Panc1 (cell line): ENCODE data around the gene PLEKHA7. TPM values are rescaled to one million over a fixed set of nuclear protein-coding genes. Genes with fewer than 3 reads are reported as not detected.
"Not testable (repeated sequence)": the region's sequence is repeated elsewhere in the genome, so short reads cannot be mapped to it uniquely, and the experiment has no call there.

Experiments used
- ATAC-seq: fragments of 200-7000 bp; cut with Tn5 transposase; 2 replicates; pipeline ENCODE4 v1.9.1; 2020; ENCODE audit warnings: mild to moderate bottlenecking, moderate library complexity
- BruUV-seq: library from RNA; stranded (reverse); fragments of 400-500 nt; replicated peaks from 2 replicates; lab custom pipeline; 2021; lab: Mats Ljungman, UMichigan
- CTCF ChIA-PET: fragments of 300-600 bp; sonication (Branson Sonifier 250); formaldehyde crosslinking; loops from one replicate; lab custom pipeline; 2022; ENCODE audit warnings: antibody characterized with exemption; lab: Charles Lee
- POLR2A ChIA-PET: fragments of 300-600 bp; sonication (Branson Sonifier 250); formaldehyde crosslinking; loops from one replicate; lab custom pipeline; 2022; ENCODE audit warnings: antibody characterized with exemption; lab: Charles Lee
- DNase-seq: peaks from one replicate; pipeline ENCODE4 v3.0.0-alpha.2; 2010; ENCODE audit warnings: low read depth, low spot score
- H3K27ac ChIP-seq: 2 replicates; pipeline ENCODE4 v1.5.1; 2011; ENCODE audit warnings: mild to moderate bottlenecking, low read length, inconsistent platforms
- H3K27me3 ChIP-seq: fragments of 200-500 bp; sonication (Bioruptor generic); 2 replicates; pipeline ENCODE4 v1.6.0; 2014; ENCODE audit warnings: low read length, inconsistent platforms; ENCODE audit not compliant: control insufficient read depth, insufficient read depth
- H3K36me3 ChIP-seq: fragments of 200-500 bp; sonication (Bioruptor generic); 2 replicates; pipeline ENCODE4 v1.5.1; 2014; ENCODE audit warnings: inconsistent platforms, mild to moderate bottlenecking, low read length, moderate library complexity; ENCODE audit not compliant: control insufficient read depth, insufficient read depth
- H3K4me1 ChIP-seq: 2 replicates; pipeline ENCODE4 v1.5.1; 2011; ENCODE audit warnings: inconsistent platforms, mild to moderate bottlenecking, low read length, moderate library complexity; ENCODE audit not compliant: control insufficient read depth, insufficient read depth
- H3K4me3 ChIP-seq, 2 experiments: 2 replicates each; pipeline ENCODE4 v1.5.1; 2011 to 2012; ENCODE audit warnings: low read depth in 2 of 2, low read length in 2 of 2, mild to moderate bottlenecking in 2 of 2, inconsistent platforms in 1 of 2, moderate library complexity in 1 of 2
- H3K9me3 ChIP-seq: fragments of 200-500 bp; sonication (Bioruptor generic); 2 replicates; pipeline ENCODE4 v1.5.1; 2014; ENCODE audit warnings: low read depth, mild to moderate bottlenecking, inconsistent platforms, low read length, moderate library complexity; ENCODE audit not compliant: control insufficient read depth, insufficient read depth
- POLR2AphosphoS5 ChIP-seq: IDR thresholded peaks from 2 replicates; pipeline ENCODE4 v1.6.1; 2012; ENCODE audit warnings: mild to moderate bottlenecking, low read depth, low read length, moderate library complexity
- SIN3A ChIP-seq: IDR thresholded peaks from 2 replicates; pipeline ENCODE4 v1.6.1; 2012; ENCODE audit warnings: low read depth, mild to moderate bottlenecking, low read length, moderate library complexity, borderline replicate concordance; ENCODE audit not compliant: insufficient read depth
- TCF7L2 ChIP-seq: IDR thresholded peaks from 2 replicates; pipeline ENCODE4 v1.6.1; 2011; ENCODE audit warnings: mild to moderate bottlenecking, low read depth, low read length, inconsistent platforms
- in situ Hi-C: cut with HindIII; loops from 2 replicates; pipeline ENCODE4 v1.10.0; 2016; ENCODE audit warnings: low sequenced_read_pairs, low pct_unique_long_range_greater_than_20kb
- intact Hi-C: fragments of 100-400 bp; cut with micrococcal nuclease; formaldehyde crosslinking; loops from one replicate; pipeline ENCODE4 v1.10.0; 2022; ENCODE audit not compliant: unreplicated experiment
- total RNA-seq: library from RNA; stranded (reverse); gene quantifications from one replicate; pipeline ENCODE4 v1.2.1, GENCODE V29; 2021; ENCODE audit not compliant: unreplicated experiment
- TF ChIP-seq, protein P1 (sequence below), 2 experiments: IDR thresholded peaks; 2 replicates each; pipeline ENCODE4 v1.6.1; 2011 to 2012; ENCODE audit warnings: low read depth in 2 of 2, control low read depth in 1 of 2, low read length in 1 of 2, mild to moderate bottlenecking in 1 of 2, moderate library complexity in 1 of 2; ENCODE audit not compliant: insufficient read depth in 1 of 2
- TF ChIP-seq, protein P2 (sequence below): fragments of 450-650 bp; IDR thresholded peaks from 2 replicates; pipeline ENCODE4 v1.5.1; 2017; ENCODE audit warnings: mild to moderate bottlenecking

PLEKHA7 gene
- total RNA-seq, 1 experiment from 2014 or later = 11.6 TPM

GRCh38 chr11:16963316-16963876, 50.8 kb downstream of the PLEKHA7 start:
- TF ChIP-seq TCF7L2 (no peak), POLR2AphosphoS5 (no peak)
- TF ChIP-seq, protein P1, sequence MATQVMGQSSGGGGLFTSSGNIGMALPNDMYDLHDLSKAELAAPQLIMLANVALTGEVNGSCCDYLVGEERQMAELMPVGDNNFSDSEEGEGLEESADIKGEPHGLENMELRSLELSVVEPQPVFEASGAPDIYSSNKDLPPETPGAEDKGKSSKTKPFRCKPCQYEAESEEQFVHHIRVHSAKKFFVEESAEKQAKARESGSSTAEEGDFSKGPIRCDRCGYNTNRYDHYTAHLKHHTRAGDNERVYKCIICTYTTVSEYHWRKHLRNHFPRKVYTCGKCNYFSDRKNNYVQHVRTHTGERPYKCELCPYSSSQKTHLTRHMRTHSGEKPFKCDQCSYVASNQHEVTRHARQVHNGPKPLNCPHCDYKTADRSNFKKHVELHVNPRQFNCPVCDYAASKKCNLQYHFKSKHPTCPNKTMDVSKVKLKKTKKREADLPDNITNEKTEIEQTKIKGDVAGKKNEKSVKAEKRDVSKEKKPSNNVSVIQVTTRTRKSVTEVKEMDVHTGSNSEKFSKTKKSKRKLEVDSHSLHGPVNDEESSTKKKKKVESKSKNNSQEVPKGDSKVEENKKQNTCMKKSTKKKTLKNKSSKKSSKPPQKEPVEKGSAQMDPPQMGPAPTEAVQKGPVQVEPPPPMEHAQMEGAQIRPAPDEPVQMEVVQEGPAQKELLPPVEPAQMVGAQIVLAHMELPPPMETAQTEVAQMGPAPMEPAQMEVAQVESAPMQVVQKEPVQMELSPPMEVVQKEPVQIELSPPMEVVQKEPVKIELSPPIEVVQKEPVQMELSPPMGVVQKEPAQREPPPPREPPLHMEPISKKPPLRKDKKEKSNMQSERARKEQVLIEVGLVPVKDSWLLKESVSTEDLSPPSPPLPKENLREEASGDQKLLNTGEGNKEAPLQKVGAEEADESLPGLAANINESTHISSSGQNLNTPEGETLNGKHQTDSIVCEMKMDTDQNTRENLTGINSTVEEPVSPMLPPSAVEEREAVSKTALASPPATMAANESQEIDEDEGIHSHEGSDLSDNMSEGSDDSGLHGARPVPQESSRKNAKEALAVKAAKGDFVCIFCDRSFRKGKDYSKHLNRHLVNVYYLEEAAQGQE (IDR thresholded peaks at IDR 0.05; ENCODE audit: insufficient read depth in 1 of 2, low read depth in 2 of 2, low read length in 1 of 2) = no peak
- no peaks in the 10 kb centered on the region for H3K9me3 ChIP-seq
- no peak for ATAC-seq
- in situ Hi-C loops = no loop called here
- intact Hi-C loops = no loop called here
- no peak overlapping the region for H3K27ac ChIP-seq
- CTCF ChIA-PET = interaction anchor here (0.8 kb wide), 1 partner anchor 24 kb away, joined by 3 read pairs; no protein-coding TSS in a partner anchor
- POLR2A ChIA-PET = no interaction called here
- no peak for DNase-seq
- no peaks in the 10 kb centered on the region for H3K4me1 ChIP-seq
- H3K4me3 ChIP-seq = no peak overlapping the region
- BruUV-seq = no TSS peak
- no peaks in the 10 kb centered on the region for H3K36me3 ChIP-seq
- no peaks in the 10 kb centered on the region for H3K27me3 ChIP-seq

GRCh38 chr11:16962589-16962988, 51.6 kb downstream of the PLEKHA7 start:
- H3K27me3 ChIP-seq, intact Hi-C loops, in situ Hi-C loops, H3K36me3 ChIP-seq, H3K9me3 ChIP-seq, H3K4me3 ChIP-seq, BruUV-seq, POLR2A ChIA-PET, DNase-seq, H3K4me1 ChIP-seq, ATAC-seq, H3K27ac ChIP-seq: not testable (repeated sequence)
- CTCF ChIA-PET = interaction anchor here (0.8 kb wide), 1 partner anchor 25 kb away, joined by 3 read pairs; no protein-coding TSS in a partner anchor

DNA sequence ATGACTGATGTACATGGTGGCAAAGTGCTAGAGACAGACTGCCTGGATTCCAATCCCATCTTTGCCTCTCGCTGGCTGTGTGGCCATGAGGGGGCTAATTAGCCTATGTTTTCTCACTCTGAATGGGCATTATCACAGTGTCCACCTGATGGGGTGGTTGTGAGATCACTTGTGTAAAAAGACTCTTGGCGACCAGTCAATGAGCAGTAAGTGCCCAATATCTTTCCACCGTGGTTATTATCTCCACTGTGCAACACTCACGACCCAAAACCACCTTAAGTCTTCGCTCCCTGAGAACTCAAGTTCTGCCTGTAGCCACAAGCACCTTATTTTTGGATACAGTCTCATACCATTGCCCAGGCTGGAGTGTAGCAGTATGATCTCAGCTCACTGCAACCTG, 52.1 kb downstream of the PLEKHA7 start:
- Histone ChIP-seq H3K9me3 (no peaks in the 10 kb centered on the region), H3K36me3 (no peaks in the 10 kb centered on the region), H3K4me1 (no peaks in the 10 kb centered on the region), H3K27me3 (no peaks in the 10 kb centered on the region), H3K27ac (no peak overlapping the region), H3K4me3 (no peak overlapping the region)
- TF ChIP-seq, protein P1 (IDR thresholded peaks at IDR 0.05; ENCODE audit: insufficient read depth in 1 of 2, low read depth in 2 of 2, low read length in 1 of 2) = no peak
- TF ChIP-seq, protein P2, sequence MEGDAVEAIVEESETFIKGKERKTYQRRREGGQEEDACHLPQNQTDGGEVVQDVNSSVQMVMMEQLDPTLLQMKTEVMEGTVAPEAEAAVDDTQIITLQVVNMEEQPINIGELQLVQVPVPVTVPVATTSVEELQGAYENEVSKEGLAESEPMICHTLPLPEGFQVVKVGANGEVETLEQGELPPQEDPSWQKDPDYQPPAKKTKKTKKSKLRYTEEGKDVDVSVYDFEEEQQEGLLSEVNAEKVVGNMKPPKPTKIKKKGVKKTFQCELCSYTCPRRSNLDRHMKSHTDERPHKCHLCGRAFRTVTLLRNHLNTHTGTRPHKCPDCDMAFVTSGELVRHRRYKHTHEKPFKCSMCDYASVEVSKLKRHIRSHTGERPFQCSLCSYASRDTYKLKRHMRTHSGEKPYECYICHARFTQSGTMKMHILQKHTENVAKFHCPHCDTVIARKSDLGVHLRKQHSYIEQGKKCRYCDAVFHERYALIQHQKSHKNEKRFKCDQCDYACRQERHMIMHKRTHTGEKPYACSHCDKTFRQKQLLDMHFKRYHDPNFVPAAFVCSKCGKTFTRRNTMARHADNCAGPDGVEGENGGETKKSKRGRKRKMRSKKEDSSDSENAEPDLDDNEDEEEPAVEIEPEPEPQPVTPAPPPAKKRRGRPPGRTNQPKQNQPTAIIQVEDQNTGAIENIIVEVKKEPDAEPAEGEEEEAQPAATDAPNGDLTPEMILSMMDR = no peak
- TF ChIP-seq SIN3A (no peak), TCF7L2 (no peak), POLR2AphosphoS5 (no peak)
- POLR2A ChIA-PET = no interaction called here
- ATAC-seq (no peak), DNase-seq (no peak)
- intact Hi-C loops = no loop called here
- no TSS peak for BruUV-seq
- CTCF ChIA-PET = no interaction called here
- in situ Hi-C loops = no loop called here
